Fibroblast of pulmonary artery (primary cell): ENCODE data around the gene CRACDL.

Experiments used
- DNase-seq: peaks from one replicate; pipeline ENCODE4 v3.0.0-alpha.2; 2010; ENCODE audit warnings: low read depth
- H3K4me3 ChIP-seq: replicated peaks from 2 replicates; pipeline ENCODE4 v1.5.1; 2011; ENCODE audit warnings: low read depth, mild to moderate bottlenecking, control low read depth, low read length, moderate library complexity
- TF ChIP-seq, protein P1 (sequence below): IDR thresholded peaks from 2 replicates; pipeline ENCODE4 v1.5.1; 2011; ENCODE audit warnings: mild to moderate bottlenecking, control low read depth, low read length, inconsistent platforms; ENCODE audit errors: missing control alignments

The CRACDL gene

DNA sequence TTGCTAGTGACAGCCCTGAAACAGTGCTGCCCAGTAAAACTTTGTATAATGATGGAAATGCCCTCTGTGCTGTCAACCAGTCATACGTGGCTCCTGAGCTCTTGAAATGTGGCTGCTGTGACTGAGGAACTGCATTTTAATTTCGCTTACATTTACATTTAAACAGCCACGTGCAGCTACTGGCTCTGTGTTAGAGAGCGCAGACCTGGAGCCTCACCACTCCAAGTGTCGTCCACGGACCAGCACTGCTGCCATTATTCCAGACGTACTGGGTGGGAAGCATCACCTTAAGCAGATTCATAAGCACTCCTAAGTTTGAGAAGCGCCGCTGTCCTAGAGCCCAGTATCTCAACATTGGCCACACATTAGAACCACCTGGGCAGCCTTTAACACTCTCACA lies 128.1 kb downstream of the CRACDL start:
- DNase-seq, result no peak
- TF ChIP-seq, protein P1, sequence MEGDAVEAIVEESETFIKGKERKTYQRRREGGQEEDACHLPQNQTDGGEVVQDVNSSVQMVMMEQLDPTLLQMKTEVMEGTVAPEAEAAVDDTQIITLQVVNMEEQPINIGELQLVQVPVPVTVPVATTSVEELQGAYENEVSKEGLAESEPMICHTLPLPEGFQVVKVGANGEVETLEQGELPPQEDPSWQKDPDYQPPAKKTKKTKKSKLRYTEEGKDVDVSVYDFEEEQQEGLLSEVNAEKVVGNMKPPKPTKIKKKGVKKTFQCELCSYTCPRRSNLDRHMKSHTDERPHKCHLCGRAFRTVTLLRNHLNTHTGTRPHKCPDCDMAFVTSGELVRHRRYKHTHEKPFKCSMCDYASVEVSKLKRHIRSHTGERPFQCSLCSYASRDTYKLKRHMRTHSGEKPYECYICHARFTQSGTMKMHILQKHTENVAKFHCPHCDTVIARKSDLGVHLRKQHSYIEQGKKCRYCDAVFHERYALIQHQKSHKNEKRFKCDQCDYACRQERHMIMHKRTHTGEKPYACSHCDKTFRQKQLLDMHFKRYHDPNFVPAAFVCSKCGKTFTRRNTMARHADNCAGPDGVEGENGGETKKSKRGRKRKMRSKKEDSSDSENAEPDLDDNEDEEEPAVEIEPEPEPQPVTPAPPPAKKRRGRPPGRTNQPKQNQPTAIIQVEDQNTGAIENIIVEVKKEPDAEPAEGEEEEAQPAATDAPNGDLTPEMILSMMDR, result no peak
- H3K4me3 ChIP-seq, result no peak overlapping the region

GRCh38 chr2:98807221-98807620 lies 128.8 kb downstream of the CRACDL start:
- DNase-seq, result no peak
- TF ChIP-seq, protein P1, result no peak
- no peak overlapping the region for H3K4me3 ChIP-seq

- H3K4me3 ChIP-seq, result no peak overlapping the region
- TF ChIP-seq, protein P1, result no peak
- DNase-seq, result peak; percentile 46
Measured at GRCh38 chr2:98806236-98806697, 129.8 kb downstream of the CRACDL start.

DNA sequence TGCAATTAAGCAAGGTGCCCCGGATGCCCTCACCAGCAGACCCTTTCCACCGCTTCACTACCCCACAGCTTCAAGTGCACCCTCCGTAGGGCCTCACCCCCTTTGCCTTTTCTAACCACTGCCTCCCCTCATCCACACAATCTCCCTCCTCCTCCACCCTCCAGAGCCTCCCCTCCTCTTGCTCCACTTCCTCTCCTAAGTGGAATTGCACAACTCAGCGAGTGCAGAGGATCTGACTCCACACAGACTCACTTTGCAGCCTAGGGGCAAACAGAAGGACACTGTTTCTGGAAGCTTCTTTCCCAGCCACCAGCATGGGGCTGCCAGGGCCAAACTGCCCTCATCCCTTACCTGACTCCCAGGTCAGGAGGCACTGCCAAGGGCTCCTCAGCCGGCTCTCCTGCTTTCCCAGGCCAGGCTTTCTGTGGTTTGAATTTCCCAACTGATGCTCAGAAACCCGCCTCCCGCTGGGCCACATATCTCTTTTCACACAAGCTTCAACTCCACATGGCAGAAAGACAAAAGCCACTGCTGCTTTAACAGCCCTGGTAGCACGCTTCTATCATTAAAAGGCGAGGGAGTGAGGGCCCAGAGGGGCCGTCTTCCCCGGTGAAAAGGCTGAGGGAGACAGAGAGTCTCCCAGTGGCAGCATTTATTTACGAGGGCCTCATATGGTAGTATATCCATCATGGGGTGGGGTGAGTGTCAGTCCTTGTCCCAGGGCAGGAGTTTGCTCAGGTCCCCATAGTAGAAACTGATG lies 130.4 kb downstream of the CRACDL start:
- H3K4me3 ChIP-seq, result no peak overlapping the region
- TF ChIP-seq, protein P1, result no peak
- DNase-seq, result peak; percentile 84

GRCh38 chr2:98804736-98805135 lies 131.3 kb downstream of the CRACDL start:
- no peak overlapping the region for H3K4me3 ChIP-seq
- TF ChIP-seq, protein P1, result no peak
- no peak for DNase-seq

- TF ChIP-seq, protein P1, result no peak
- no peak overlapping the region for H3K4me3 ChIP-seq
- no peak for DNase-seq
Measured at GRCh38 chr2:98804265-98804650, 131.8 kb downstream of the CRACDL start.
